ENCODE measurements around the gene AP5S1.
"Not testable (repeated sequence)": the region's sequence is repeated elsewhere in the genome, so short reads cannot be mapped to it uniquely, and the experiment has no call there.

AP5S1 gene

GRCh38 chr20:3811467-3812258 is 8.7 kb upstream of the AP5S1 start:
- DNase-seq (ENCODE audit: low read depth in 2 of 2, low spot score in 1 of 2), result peak; percentile 60 to 87

GRCh38 chr20:3812259-3812681 is 8.1 kb upstream of the AP5S1 start:
- DNase-seq (ENCODE audit: low read depth in 2 of 2, low spot score in 1 of 2), result no peak

DNA sequence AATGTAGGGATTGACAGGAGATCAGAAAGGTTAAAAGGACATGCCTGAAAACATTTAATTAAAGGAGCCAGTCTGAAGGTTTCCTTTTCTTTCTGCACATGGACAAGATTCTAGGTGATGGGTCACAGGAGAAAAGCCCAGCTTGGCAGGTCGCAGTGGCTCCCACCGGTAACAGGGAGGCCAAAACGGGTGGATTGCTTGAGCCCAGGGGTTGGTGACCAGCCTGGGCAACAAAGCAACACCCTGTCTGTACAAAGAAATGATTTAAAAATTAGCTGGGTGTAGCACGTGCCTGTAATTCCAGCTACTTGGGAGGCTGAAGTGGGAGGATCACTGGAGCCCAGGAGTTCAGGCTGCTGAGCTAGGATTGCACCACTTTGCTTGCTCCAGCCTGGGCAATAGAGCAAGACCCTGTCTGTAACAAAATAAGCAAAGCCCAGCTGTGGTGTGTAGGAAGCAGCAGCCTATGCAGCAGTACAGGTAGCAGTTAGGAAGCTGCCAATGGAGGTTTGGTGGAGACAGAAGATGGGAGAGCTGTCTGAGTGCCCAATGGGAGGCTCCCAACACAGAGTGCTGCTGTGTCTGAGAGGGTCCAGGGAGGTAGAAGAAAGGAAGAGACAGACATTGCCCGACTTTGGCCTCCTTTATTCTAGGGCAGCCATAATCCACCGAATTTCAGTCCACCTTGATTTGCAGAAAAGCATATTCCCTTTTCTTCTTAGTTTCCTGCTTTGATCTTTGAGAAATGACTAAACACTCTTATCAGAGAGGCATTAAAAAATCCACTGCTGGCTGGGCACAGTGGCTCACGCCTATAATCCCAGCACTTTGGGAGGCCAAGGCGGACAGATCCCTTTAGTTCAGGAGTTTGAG is 7.1 kb upstream of the AP5S1 start:
- no peak for DNase-seq (ENCODE audit: low read depth in 2 of 2, low spot score in 1 of 2)

DNA sequence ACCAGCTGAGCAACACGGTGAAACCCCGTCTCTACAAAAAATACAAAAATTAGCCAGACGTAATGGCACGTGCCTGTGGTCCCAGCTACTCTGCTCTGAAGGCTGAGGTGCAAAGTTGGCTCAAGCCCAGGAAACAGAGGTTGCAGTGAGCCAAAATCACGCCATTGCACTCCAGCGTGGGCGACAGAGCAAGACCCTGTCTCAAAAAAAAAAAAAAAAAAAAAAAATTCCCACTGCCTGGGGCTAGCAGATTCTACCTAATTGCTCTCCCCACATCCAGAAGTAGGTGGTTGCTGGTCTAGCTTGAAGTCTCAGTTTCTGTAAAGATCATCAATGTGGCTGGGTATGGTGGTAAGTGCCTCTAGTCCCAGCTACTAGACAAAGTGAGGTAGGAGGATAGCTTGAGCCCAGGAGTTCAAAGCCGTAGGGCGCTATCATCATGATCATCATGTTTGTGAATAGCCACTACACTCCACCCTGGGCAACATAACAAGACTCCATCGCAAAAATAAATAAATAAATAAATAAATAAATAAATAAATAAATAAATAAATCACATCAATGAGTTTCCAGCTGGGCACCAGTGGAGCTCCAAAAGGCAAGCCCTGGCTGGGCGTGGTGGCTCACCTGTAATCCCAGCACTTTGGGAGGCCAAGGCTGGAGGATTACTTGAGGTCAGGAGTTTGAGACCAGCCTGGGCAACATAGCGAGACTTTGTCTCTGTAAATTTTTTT is 6.3 kb upstream of the AP5S1 start:
- DNase-seq (ENCODE audit: low read depth in 2 of 2, low spot score in 1 of 2), result no peak

GRCh38 chr20:3814928-3815495 is 5.3 kb upstream of the AP5S1 start:
- DNase-seq (ENCODE audit: low read depth in 2 of 2, low spot score in 1 of 2), result no peak

DNA sequence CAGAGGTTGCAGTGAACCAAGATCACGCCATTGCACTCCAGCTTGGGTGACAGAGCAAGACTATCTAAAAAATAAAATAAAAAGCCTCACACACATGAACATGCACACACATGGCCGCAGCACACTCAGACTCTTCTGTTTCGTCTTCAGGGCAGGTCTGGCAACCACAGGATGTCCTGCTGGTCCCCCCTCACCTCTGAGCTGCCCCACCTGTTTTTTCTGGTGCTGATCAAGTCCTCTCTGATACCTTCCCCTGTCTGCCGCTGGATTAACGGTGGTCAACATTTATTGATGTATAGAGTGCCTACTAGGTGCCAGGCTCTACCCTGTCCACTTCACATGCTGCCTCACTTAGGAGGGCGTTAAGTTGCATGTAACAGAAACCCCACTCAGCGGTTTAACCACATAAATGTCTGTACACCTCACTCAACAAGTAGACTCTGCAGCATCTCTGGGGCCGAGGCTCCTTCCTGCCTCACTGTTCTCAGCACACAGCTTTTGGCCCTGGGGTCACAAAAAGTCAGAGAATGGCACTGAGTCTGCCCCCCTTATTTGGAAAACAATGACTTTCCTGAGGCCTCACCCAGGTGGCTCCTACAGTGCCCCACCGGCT is 4.5 kb upstream of the AP5S1 start:
- no peak for DNase-seq (ENCODE audit: low read depth in 2 of 2, low spot score in 1 of 2)

DNA sequence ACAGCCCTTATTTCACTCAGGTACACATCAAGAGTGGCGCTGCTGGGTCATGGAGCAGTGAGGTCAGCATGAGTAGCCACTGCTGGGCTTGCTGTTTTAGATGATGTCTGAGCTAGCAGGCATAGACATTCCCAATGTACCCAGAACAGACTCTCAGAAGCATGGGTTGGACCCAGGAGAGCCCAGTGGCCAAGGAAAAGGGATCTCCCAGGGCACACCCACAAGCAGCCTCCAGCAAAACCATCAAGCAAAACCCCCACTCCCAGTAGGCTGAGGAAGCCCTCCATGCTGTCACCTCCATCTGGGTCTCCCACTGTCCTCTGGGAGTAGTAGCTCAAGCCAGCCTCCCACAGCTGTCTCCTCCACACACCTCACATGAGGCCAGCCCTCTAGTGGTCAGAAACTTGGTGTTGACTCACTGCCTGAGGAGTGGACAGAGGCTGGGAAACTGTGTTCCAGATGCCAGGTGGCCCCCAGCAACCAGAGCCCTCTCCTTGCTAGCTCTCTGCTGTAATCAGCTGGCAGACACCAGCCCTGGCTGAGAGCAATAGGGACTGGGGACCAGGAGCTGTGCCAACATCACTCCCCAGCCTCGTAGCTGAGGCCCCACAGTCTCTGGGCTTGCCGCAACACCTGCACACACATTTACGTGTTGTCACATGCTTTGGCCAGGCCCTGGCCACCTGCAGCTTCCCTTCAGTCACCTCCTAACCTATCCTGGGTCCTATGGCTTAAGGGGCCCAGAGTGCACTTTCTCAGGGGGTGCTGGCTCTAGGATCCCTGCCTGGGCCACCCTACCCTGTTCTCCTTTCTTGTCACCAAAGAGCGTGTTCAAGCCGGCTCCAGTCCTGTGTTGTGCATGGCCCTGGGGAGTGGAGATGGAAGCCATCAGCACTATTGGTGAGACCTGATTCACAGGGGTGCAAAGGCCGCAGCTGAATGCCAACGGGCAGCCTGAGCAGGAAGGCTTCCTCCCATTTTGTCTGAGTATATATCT is 1.9 kb upstream of the AP5S1 start:
- DNase-seq (ENCODE audit: low read depth in 2 of 2, low spot score in 1 of 2), result no peak

DNA sequence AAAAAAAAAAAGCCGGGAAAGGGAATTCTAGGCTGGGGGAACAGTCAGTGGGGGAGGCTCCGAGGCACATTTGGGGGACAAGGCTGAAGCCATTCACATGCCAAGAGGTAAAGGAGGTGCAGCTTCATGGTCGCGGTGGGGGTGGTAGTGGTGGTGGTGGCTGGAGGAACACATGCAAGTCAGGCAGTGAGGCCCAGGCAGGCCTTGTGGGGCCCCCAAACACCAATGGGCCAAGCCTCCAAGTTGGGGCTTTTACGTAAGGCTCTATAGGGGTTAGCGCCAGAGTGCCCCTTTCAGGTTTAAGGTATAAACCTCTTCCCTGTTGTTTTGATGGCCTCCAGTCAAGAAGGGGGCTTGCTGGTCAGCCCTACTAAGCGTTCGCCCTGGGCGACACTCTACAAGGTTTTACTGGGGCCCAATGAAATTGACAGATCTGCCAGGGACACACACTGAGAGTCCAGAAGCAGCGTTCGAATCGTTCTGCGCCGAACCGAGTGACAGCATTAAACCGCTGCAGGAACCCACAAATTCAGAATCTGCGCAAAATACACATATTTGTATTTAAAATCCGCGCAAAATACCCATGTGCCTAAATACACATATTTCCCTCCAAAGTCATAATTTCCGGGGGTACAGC is 818 bp upstream of the AP5S1 start:
- DNase-seq (ENCODE audit: low read depth in 2 of 2, low spot score in 1 of 2), result no peak

- DNase-seq (ENCODE audit: low read depth in 2 of 2, low spot score in 1 of 2), result no peak
Measured at GRCh38 chr20:3820901-3821727, 767 bp downstream of the AP5S1 start.

- no peak for DNase-seq (ENCODE audit: low read depth in 2 of 2, low spot score in 1 of 2)
Measured at GRCh38 chr20:3821996-3822395, 1.6 kb downstream of the AP5S1 start.

GRCh38 chr20:3823881-3824280 is 3.5 kb downstream of the AP5S1 start:
- DNase-seq (ENCODE audit: low read depth in 2 of 2, low spot score in 1 of 2), result no peak

GRCh38 chr20:3825526-3825925 is 5.2 kb downstream of the AP5S1 start:
- DNase-seq (ENCODE audit: low read depth in 2 of 2, low spot score in 1 of 2), result no peak

GRCh38 chr20:3826420-3826819 is 6.1 kb downstream of the AP5S1 start:
- DNase-seq (ENCODE audit: low read depth in 2 of 2, low spot score in 1 of 2), result no peak

- no peak for DNase-seq (ENCODE audit: low read depth in 2 of 2, low spot score in 1 of 2)
Measured at GRCh38 chr20:3828798-3829197, 8.5 kb downstream of the AP5S1 start.

DNA sequence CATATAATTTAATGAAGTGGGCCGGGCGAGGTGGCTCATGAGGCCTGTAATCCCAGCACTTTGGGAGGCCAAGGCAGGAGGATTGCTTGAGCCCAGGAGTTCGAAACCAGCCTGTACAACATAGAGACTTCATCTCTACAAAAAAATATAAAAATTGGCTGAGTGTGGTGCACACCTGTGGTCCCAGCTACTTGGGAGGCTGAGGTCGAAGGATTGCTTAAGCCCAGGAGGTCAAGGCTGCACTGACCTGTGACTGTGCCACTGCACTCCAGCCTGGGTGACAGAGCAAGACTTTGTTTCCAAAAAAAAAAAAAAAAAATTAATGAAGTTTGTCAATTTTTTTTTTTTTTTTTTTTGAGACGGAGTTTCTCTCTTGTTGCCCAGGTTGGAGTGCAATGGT is 9.5 kb downstream of the AP5S1 start:
- DNase-seq (ENCODE audit: low read depth in 2 of 2, low spot score in 1 of 2), result not testable (repeated sequence)

DNA sequence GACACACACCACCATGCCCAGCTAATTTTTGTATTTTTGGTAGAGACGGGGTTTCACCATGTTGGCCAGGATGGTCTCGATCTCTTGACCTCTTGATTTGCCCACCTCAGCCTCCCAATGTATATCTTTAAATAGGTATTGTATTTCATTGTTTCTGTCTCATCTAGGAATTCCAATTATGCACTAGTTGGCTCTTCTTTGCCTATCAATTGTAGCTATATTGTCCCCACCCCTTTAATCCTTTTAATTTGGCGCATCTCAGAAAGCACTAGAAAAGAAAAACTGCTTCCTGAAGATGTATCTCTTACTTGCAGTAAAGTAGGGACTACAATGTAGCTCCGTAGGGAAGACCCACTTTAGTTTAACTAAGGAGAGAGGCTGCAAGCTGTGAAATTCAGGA is 15.8 kb downstream of the AP5S1 start:
- DNase-seq (ENCODE audit: low read depth in 2 of 2, low spot score in 1 of 2), result no peak

GRCh38 chr20:3839328-3839727 is 19.0 kb downstream of the AP5S1 start:
- no peak for DNase-seq (ENCODE audit: low read depth in 2 of 2, low spot score in 1 of 2)

DNA sequence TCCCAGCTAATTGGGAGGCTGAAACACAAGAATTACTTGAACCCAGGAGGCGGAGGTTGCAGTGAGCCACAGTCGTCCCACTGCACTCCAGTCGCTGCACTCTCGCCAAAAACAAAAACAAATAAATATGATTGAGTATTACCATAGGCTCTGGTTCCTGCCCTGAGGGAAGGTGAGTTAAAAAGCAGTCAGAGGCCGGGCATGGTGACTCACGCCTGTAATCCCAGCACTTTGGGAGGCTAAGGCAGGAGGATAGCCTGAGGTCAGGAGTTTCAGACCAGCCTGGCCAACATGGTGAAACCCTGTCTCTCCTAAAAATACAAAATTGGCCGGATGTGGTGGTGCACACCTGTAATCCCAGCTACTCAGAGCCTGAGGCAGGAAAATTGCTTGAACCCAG is 19.9 kb downstream of the AP5S1 start:
- not testable (repeated sequence) for DNase-seq (ENCODE audit: low read depth in 2 of 2, low spot score in 1 of 2)
